Naive B cell (primary cell): Measurements from ENCODE around the gene ENPP3. TPM values are rescaled to one million over a fixed set of nuclear protein-coding genes. Genes with fewer than 3 reads are reported as not detected.
"Not testable (repeated sequence)": the region's sequence is repeated elsewhere in the genome, so short reads cannot be mapped to it uniquely, and the experiment has no call there.

Source experiments
- ATAC-seq, 2 donors: fragments of 150-1000 bp; cut with Tn5 transposase; 2 replicates each; pipeline ENCODE4 v1.10.0; 2021; ENCODE audit warnings: low read depth in 2 of 2, mild to moderate bottlenecking in 2 of 2, moderate library complexity in 2 of 2
- DNase-seq: peaks from one replicate; pipeline ENCODE4 v3.0.0; 2022
- H3K27ac Mint-ChIP-seq, 6 donors: one replicate each; pipeline ENCODE4 v1.8.0; 2020 to 2022; ENCODE audit warnings: mild to moderate bottlenecking in 6 of 6, mixed read lengths in 6 of 6, moderate library complexity in 5 of 6, inconsistent platforms in 2 of 6
- H3K27me3 Mint-ChIP-seq, 3 donors: one replicate each; pipeline ENCODE4 v1.8.0; 2021 to 2022; ENCODE audit warnings: mixed read lengths in 3 of 3, mild to moderate bottlenecking in 1 of 3
- H3K36me3 Mint-ChIP-seq, 2 donors: one replicate each; pipeline ENCODE4 v1.8.0; 2020 to 2022; ENCODE audit warnings: mixed read lengths in 2 of 2, inconsistent platforms in 1 of 2, mild to moderate bottlenecking in 1 of 2
- H3K4me1 Mint-ChIP-seq, 3 donors: one replicate each; pipeline ENCODE4 v1.8.0; 2020 to 2022; ENCODE audit warnings: mixed read lengths in 3 of 3, inconsistent platforms in 1 of 3, mild to moderate bottlenecking in 1 of 3, moderate library complexity in 1 of 3
- H3K4me3 Mint-ChIP-seq, 8 donors: one replicate each; pipeline ENCODE4 v1.8.0; 2020 to 2022; ENCODE audit warnings: mild to moderate bottlenecking in 8 of 8, mixed read lengths in 8 of 8, moderate library complexity in 8 of 8, inconsistent platforms in 2 of 8
- H3K9me3 Mint-ChIP-seq, 7 donors: one replicate each; pipeline ENCODE4 v1.8.0; 2020 to 2022; ENCODE audit warnings: mixed read lengths in 7 of 7, mild to moderate bottlenecking in 5 of 7, inconsistent platforms in 2 of 7, moderate library complexity in 1 of 7
- polyA plus RNA-seq, 6 donors: library from polyadenylated mRNA; unstranded; fragments of 300-500 nt; fragmentation: Illumina TruSeq; gene quantifications; one replicate each; pipeline ENCODE4 v1.2.3, GENCODE V29; 2021; ENCODE audit warnings: low read depth in 6 of 6

The ENPP3 gene
- polyA plus RNA-seq, 6 donors from 2014 or later: 0.18 to 0.73 (median 0.55) TPM; not detected in 3

- H3K4me3 Mint-ChIP-seq, H3K9me3 Mint-ChIP-seq, H3K4me1 Mint-ChIP-seq, DNase-seq, ATAC-seq, H3K36me3 Mint-ChIP-seq, H3K27ac Mint-ChIP-seq, H3K27me3 Mint-ChIP-seq: not testable (repeated sequence)
These were observed 73.8 kb downstream of the ENPP3 start, which contains the start of gene CTAGE9 for GRCh38 chr6:131710917-131711316. Gene CTAGE9, minus strand, starts transcription at chr6:131711017. Its CDS starts 0 bp downstream, at chr6:131711017.

DNA sequence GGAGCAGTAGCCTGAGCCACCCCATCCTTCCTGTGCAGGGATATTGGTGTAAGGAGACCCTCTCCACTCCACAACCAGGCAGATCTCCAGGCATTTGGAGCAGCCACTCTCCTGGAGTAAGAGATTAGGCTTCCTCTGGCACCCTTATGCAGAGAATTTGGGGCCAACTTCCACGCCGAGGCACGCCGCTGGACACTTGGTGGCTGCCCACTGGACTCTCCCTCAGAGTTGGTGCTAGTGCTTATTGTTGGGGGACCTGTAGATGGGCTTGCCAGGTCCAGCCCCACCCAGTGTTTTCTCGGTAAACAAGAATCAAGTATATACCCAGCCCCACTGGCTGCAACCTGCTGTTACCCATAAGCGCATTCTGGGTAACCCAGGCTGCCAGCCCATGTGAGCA is 78.5 kb downstream of the ENPP3 start:
- not testable (repeated sequence) for H3K4me3 Mint-ChIP-seq
- peak; percentile 38 to 57 for ATAC-seq

DNA sequence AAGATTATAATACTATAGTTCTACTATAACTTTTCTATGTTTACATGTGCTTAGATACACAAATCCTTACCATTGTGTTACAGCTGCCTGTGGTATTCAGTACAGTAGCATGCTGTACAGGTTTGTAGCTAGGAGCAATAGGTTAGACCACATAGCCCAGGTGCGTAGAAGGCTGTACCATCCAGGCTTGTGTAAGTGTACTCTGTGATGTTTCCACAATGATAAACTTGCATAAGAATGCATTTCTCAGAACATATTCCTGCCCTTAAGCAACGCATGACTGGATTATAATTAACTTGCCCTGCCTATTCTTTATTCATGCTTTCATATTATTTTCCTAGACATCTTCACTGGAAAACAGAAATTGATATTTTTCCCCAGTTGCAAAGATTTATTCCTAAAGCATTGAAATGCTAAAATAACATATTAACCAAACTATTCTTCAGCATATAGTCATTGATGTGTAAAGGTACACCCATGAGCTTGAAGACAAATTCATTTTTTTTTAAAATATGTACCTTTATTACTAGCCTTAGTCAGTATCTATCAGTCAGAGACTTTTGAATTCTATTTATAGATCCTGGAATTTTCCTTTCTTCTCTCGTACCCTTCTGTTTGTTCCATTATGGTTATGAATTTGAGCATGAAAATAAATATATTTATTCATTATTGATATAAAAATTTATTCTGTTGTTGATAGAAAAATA is 80.9 kb downstream of the ENPP3 start:
- peaks cover 0 to 4% of the 10 kb centered on the region in 2 donors for H3K36me3 Mint-ChIP-seq
- ATAC-seq: no peak
- H3K27ac Mint-ChIP-seq: no peak overlapping the region
- no peak for DNase-seq
- H3K27me3 Mint-ChIP-seq: no peaks in the 10 kb centered on the region
- no peak overlapping the region for H3K4me3 Mint-ChIP-seq
- H3K4me1 Mint-ChIP-seq: no peaks in the 10 kb centered on the region
- no peaks in the 10 kb centered on the region for H3K9me3 Mint-ChIP-seq

More for the DNA sequence above, 78.5 kb downstream of the ENPP3 start:
- not testable (repeated sequence) for DNase-seq, H3K4me1 Mint-ChIP-seq, H3K9me3 Mint-ChIP-seq, H3K27me3 Mint-ChIP-seq, H3K36me3 Mint-ChIP-seq
- H3K27ac Mint-ChIP-seq: peak overlapping the region in 1 of 6 donors; percentile 11

GRCh38 chr6:131721161-131721560 is 84.1 kb downstream of the ENPP3 start:
- Mint-ChIP-seq H3K4me3 (no peak overlapping the region), H3K27me3 (no peaks in the 10 kb centered on the region), H3K27ac (no peak overlapping the region), H3K9me3 (peaks cover 0 to 1% (median 0%) of the 10 kb centered on the region in 7 donors), H3K36me3 (peaks cover 0 to 6% of the 10 kb centered on the region in 2 donors), H3K4me1 (no peaks in the 10 kb centered on the region)
- ATAC-seq: no peak
- no peak for DNase-seq

GRCh38 chr6:131724114-131724513 is 87.0 kb downstream of the ENPP3 start:
- H3K36me3 Mint-ChIP-seq: peaks cover 7 to 9% of the 10 kb centered on the region in 2 donors
- DNase-seq (no peak), ATAC-seq (no peak)
- H3K27me3 Mint-ChIP-seq: no peaks in the 10 kb centered on the region
- H3K27ac Mint-ChIP-seq: peak overlapping the region in 1 of 6 donors; percentile 6
- no peaks in the 10 kb centered on the region for H3K4me1 Mint-ChIP-seq
- H3K9me3 Mint-ChIP-seq: peaks cover 0 to 9% (median 0%) of the 10 kb centered on the region in 7 donors
- H3K4me3 Mint-ChIP-seq: no peak overlapping the region

DNA sequence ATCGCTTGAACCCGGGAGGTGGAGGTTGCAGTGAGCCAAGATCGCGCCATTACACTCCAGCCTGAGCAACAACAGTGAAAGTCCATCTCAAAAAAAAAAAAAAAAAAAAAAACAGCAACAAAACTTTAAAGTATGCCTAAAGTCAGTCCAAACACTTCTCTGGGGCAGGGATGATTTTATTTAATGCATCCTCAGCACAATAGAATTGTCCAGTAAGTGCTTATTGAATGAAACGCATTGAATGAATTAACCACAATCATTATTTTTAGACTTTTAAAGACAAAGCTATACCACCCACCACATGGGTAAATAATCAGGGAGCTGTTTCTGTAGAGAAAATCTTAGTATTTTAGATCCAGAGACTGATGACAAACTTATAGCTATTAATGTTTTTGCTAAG is 90.4 kb downstream of the ENPP3 start:
- H3K4me3 Mint-ChIP-seq: no peak overlapping the region
- DNase-seq (no peak), ATAC-seq (no peak)
- no peak overlapping the region for H3K27ac Mint-ChIP-seq
- H3K36me3 Mint-ChIP-seq: peaks cover 5 to 7% of the 10 kb centered on the region in 2 donors
- no peaks in the 10 kb centered on the region for H3K4me1 Mint-ChIP-seq
- peaks cover 0 to 9% (median 0%) of the 10 kb centered on the region in 7 donors for H3K9me3 Mint-ChIP-seq
- H3K27me3 Mint-ChIP-seq: peaks cover 0 to 6% (median 0%) of the 10 kb centered on the region in 3 donors

GRCh38 chr6:131727868-131728267 is 90.8 kb downstream of the ENPP3 start:
- ATAC-seq: no peak
- no peaks in the 10 kb centered on the region for H3K4me1 Mint-ChIP-seq
- no peak overlapping the region for H3K4me3 Mint-ChIP-seq
- no peak overlapping the region for H3K27ac Mint-ChIP-seq
- peaks cover 5 to 7% of the 10 kb centered on the region in 2 donors for H3K36me3 Mint-ChIP-seq
- DNase-seq: no peak
- peaks cover 0 to 6% (median 0%) of the 10 kb centered on the region in 3 donors for H3K27me3 Mint-ChIP-seq
- peaks cover 0 to 9% (median 0%) of the 10 kb centered on the region in 7 donors for H3K9me3 Mint-ChIP-seq

GRCh38 chr6:131728296-131728939 is 91.3 kb downstream of the ENPP3 start:
- no peak overlapping the region for H3K27ac Mint-ChIP-seq
- peaks cover 0 to 9% (median 0%) of the 10 kb centered on the region in 7 donors for H3K9me3 Mint-ChIP-seq
- ATAC-seq (no peak), DNase-seq (no peak)
- H3K27me3 Mint-ChIP-seq: peaks cover 0 to 6% (median 0%) of the 10 kb centered on the region in 3 donors
- H3K4me1 Mint-ChIP-seq: no peaks in the 10 kb centered on the region
- H3K4me3 Mint-ChIP-seq: no peak overlapping the region
- peaks cover 7% of the 10 kb centered on the region in 2 donors for H3K36me3 Mint-ChIP-seq

DNA sequence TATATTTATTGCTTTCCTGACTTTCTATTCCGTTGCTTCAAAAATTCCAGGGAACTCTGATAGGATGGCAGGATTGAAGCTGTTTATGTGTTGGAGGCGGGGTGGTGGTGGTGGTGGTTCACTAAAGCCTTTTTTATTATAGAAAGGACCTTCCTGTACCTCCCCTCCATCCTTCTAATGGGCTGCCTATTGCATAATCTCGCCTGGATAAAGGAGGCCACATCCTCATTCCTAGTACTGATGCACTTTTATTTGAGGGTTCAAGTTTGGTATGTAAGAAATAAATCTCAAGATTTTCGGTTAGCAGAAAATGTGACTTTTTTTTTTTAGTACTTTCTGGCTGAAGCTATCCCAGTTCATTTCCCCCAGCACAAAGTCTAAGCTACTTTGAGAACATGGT is 92.4 kb downstream of the ENPP3 start:
- Mint-ChIP-seq H3K27me3 (peaks cover 0 to 6% (median 0%) of the 10 kb centered on the region in 3 donors), H3K27ac (no peak overlapping the region), H3K36me3 (peaks cover 7 to 12% of the 10 kb centered on the region in 2 donors), H3K4me3 (no peak overlapping the region), H3K9me3 (peaks cover 0 to 9% (median 0%) of the 10 kb centered on the region in 7 donors), H3K4me1 (no peaks in the 10 kb centered on the region)
- ATAC-seq (no peak), DNase-seq (no peak)

DNA sequence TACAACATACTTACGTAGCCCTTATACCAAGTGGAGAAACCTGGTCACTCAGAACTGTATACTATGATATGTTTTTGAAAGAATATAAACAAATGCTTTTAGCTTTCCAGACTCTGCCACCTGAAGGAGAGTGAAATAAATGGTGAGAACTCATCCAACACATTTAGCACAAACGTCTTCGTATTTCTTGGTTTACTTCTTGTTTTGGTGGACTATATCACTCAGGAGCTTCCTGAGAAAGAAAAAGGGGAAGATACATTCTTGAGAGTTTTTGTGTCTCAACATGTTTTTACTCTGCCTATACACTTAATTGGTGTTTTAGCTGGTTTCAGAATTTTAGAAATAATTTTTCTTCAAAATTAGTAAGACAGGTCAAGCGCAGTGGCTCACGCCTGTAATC is 93.2 kb downstream of the ENPP3 start:
- ATAC-seq (no peak), DNase-seq (no peak)
- Mint-ChIP-seq H3K4me3 (no peak overlapping the region), H3K9me3 (peaks cover 0 to 9% (median 0%) of the 10 kb centered on the region in 7 donors), H3K27ac (no peak overlapping the region), H3K4me1 (no peaks in the 10 kb centered on the region), H3K36me3 (peaks cover 7 to 15% of the 10 kb centered on the region in 2 donors), H3K27me3 (peaks cover 0 to 6% (median 0%) of the 10 kb centered on the region in 3 donors)

GRCh38 chr6:131731224-131731623 is 94.1 kb downstream of the ENPP3 start:
- H3K9me3 Mint-ChIP-seq: peaks cover 0 to 7% (median 0%) of the 10 kb centered on the region in 7 donors
- no peak overlapping the region for H3K4me3 Mint-ChIP-seq
- no peaks in the 10 kb centered on the region for H3K4me1 Mint-ChIP-seq
- no peak overlapping the region for H3K27ac Mint-ChIP-seq
- peaks cover 7 to 13% of the 10 kb centered on the region in 2 donors for H3K36me3 Mint-ChIP-seq
- H3K27me3 Mint-ChIP-seq: peaks cover 0 to 10% (median 0%) of the 10 kb centered on the region in 3 donors
- no peak for DNase-seq
- no peak for ATAC-seq

- Mint-ChIP-seq H3K4me1 (no peaks in the 10 kb centered on the region), H3K9me3 (peaks cover 0 to 4% (median 0%) of the 10 kb centered on the region in 7 donors), H3K36me3 (peaks cover 0 to 15% of the 10 kb centered on the region in 2 donors), H3K27ac (no peak overlapping the region), H3K27me3 (peaks cover 0 to 10% (median 0%) of the 10 kb centered on the region in 3 donors), H3K4me3 (no peak overlapping the region)
- no peak for DNase-seq
- ATAC-seq: no peak
These were observed 96.4 kb downstream of the ENPP3 start for GRCh38 chr6:131733376-131734016.

- H3K27me3 Mint-ChIP-seq: peaks cover 0 to 5% (median 0%) of the 10 kb centered on the region in 3 donors
- peak overlapping the region in 1 of 6 donors; percentile 44 for H3K27ac Mint-ChIP-seq
- no peak for DNase-seq
- no peaks in the 10 kb centered on the region for H3K4me1 Mint-ChIP-seq
- peaks cover 0 to 16% of the 10 kb centered on the region in 2 donors for H3K36me3 Mint-ChIP-seq
- no peak for ATAC-seq
- H3K9me3 Mint-ChIP-seq: peaks cover 0 to under 1% (median 0%) of the 10 kb centered on the region in 7 donors
- H3K4me3 Mint-ChIP-seq: no peak overlapping the region
These were observed 99.0 kb downstream of the ENPP3 start for GRCh38 chr6:131736003-131736596.
